H1 (cell line): Measurements from ENCODE around the gene LFNG. TPM values are rescaled to one million over a fixed set of nuclear protein-coding genes. Genes with fewer than 3 reads are reported as not detected.

Experiments
- CTCF ChIA-PET: fragments of 300-600 bp; sonication (Branson Sonifier 250); formaldehyde crosslinking; loops from one replicate; lab custom pipeline; 2021; ENCODE audit not compliant: partially characterized antibody; lab: Charles Lee
- POLR2A ChIA-PET: fragments of 300-600 bp; sonication (Branson Sonifier 250); formaldehyde crosslinking; loops from one replicate; lab custom pipeline; 2021; ENCODE audit warnings: inconsistent platforms; ENCODE audit not compliant: partially characterized antibody; lab: Charles Lee
- DNase-seq, 2 experiments: peaks; one replicate each; pipeline versions ENCODE4 v3.0.0 to v3.0.0-alpha.2; 2010 to 2022; ENCODE audit warnings: low spot score in 2 of 2, low read depth in 1 of 2, mixed read lengths in 1 of 2
- FAIRE-seq: peaks from 2 replicates; lab custom pipeline; 2011; peaks lifted over from hg19 to GRCh38; lab: Jason Lieb, UNC
- H2AFZ ChIP-seq: 2 replicates; pipeline ENCODE4 v1.8.1; 2012; ENCODE audit warnings: low read length, inconsistent platforms
- H2AK5ac ChIP-seq: 2 replicates; pipeline ENCODE4 v1.6.1; 2013; ENCODE audit warnings: low read depth, low read length
- H2BK120ac ChIP-seq: replicated peaks from 2 replicates; pipeline ENCODE3; 2013; ENCODE audit warnings: low read depth, low read length, inconsistent platforms
- H2BK12ac ChIP-seq: 2 replicates; pipeline ENCODE4 v1.6.1; 2013; ENCODE audit warnings: low read depth, low read length
- H2BK15ac ChIP-seq: 2 replicates; pipeline ENCODE4 v1.6.1; 2013; ENCODE audit warnings: low read length
- H2BK20ac ChIP-seq: 2 replicates; pipeline ENCODE4 v1.6.1; 2013; ENCODE audit warnings: low read length
- H2BK5ac ChIP-seq: 2 replicates; pipeline ENCODE4 v1.6.1; 2013; ENCODE audit warnings: low read depth, low read length
- H3K14ac ChIP-seq: 2 replicates; pipeline ENCODE4 v1.6.1; 2013; ENCODE audit warnings: inconsistent platforms; ENCODE audit not compliant: insufficient read length
- H3K18ac ChIP-seq: 2 replicates; pipeline ENCODE4 v1.6.1; 2013; ENCODE audit warnings: low read length; ENCODE audit errors: extremely low read depth
- H3K23ac ChIP-seq: 2 replicates; pipeline ENCODE4 v1.6.1; 2013; ENCODE audit warnings: inconsistent platforms; ENCODE audit not compliant: insufficient read length
- H3K23me2 ChIP-seq: 2 replicates; pipeline ENCODE4 v1.6.1; 2013; ENCODE audit warnings: low read depth, low read length
- H3K27ac ChIP-seq: 2 replicates; pipeline ENCODE4 v1.6.1; 2011; ENCODE audit warnings: low read depth, low read length, inconsistent platforms
- H3K27me3 ChIP-seq, 4 experiments: replicated peaks in 1 of 4; 1 replicate in 1 of 4; 2 replicates in 3 of 4; pipeline versions ENCODE4 v1.6.1 to v1.8.1; 2011 to 2013; ENCODE audit warnings: low read length in 3 of 4, mild to moderate bottlenecking in 3 of 4, inconsistent platforms in 2 of 4, mixed read lengths in 2 of 4, moderate library complexity in 1 of 4; ENCODE audit not compliant: control insufficient read depth in 3 of 4, insufficient read depth in 3 of 4; ENCODE audit errors: extremely low read depth in 1 of 4
- H3K36me3 ChIP-seq, 4 experiments: 2 replicates each; pipeline versions ENCODE4 v1.6.1 to v1.8.1; 2011 to 2013; ENCODE audit warnings: mild to moderate bottlenecking in 4 of 4, low read length in 3 of 4, moderate library complexity in 2 of 4, control low read depth in 1 of 4, inconsistent platforms in 1 of 4; ENCODE audit not compliant: insufficient read depth in 4 of 4, control insufficient read depth in 2 of 4
- H3K4ac ChIP-seq: replicated peaks from 2 replicates; pipeline ENCODE3; 2013; ENCODE audit warnings: low read length, low read depth, mixed read lengths, inconsistent platforms; ENCODE audit not compliant: insufficient read length
- H3K4me1 ChIP-seq, 4 experiments: replicated peaks in 1 of 4; 1 replicate in 1 of 4; 2 replicates in 3 of 4; pipeline versions ENCODE4 v1.6.1 to v1.8.1; 2011 to 2013; ENCODE audit warnings: low read length in 3 of 4, inconsistent platforms in 2 of 4, mixed read lengths in 1 of 4; ENCODE audit not compliant: insufficient read depth in 4 of 4, control insufficient read depth in 3 of 4
- H3K4me2 ChIP-seq, 2 experiments: 2 replicates each; pipeline versions ENCODE4 v1.6.1 to v1.8.1; 2011 to 2013; ENCODE audit warnings: low read depth in 2 of 2, low read length in 2 of 2, control low read depth in 1 of 2, inconsistent platforms in 1 of 2, mild to moderate bottlenecking in 1 of 2; ENCODE audit not compliant: insufficient read depth in 1 of 2
- H3K4me3 ChIP-seq, 4 experiments: fragments of 200-600, 300-600 bp in 1 of 4; sonication (generic), shearing (Covaris generic), sonication (Bioruptor Twin) in 1 of 4; 2 replicates each; pipeline versions ENCODE4 v1.5.1 to v1.8.1; 2011 to 2016; ENCODE audit warnings: low read length in 4 of 4, low read depth in 3 of 4, control low read depth in 2 of 4, inconsistent platforms in 2 of 4, mild to moderate bottlenecking in 2 of 4, mixed read lengths in 1 of 4, moderate library complexity in 1 of 4; ENCODE audit not compliant: insufficient read depth in 2 of 4; ENCODE audit errors: extremely low read depth in 1 of 4
- H3K56ac ChIP-seq: replicated peaks from 2 replicates; pipeline ENCODE3; 2013; ENCODE audit warnings: low read depth, mild to moderate bottlenecking, mixed read lengths, low read length, inconsistent platforms; ENCODE audit not compliant: insufficient read length
- H3K79me1 ChIP-seq: 2 replicates; pipeline ENCODE4 v1.6.1; 2013; ENCODE audit warnings: low read depth, low read length, control low read depth
- H3K79me2 ChIP-seq, 2 experiments: 2 replicates each; pipeline versions ENCODE4 v1.6.1 to v1.8.1; 2012 to 2013; ENCODE audit warnings: low read length in 2 of 2, mild to moderate bottlenecking in 2 of 2, inconsistent platforms in 1 of 2; ENCODE audit not compliant: insufficient read depth in 2 of 2, control insufficient read depth in 1 of 2
- H3K9ac ChIP-seq, 4 experiments: replicated peaks in 1 of 4; 1 replicate in 1 of 4; 2 replicates in 3 of 4; pipeline versions ENCODE4 v1.6.1 to v1.8.1; 2011 to 2013; ENCODE audit warnings: low read depth in 3 of 4, low read length in 3 of 4, control low read depth in 2 of 4, mild to moderate bottlenecking in 2 of 4, moderate library complexity in 2 of 4, inconsistent platforms in 1 of 4; ENCODE audit errors: extremely low read depth in 1 of 4
- H3K9me3 ChIP-seq, 2 experiments: 2 replicates each; pipeline versions ENCODE4 v1.6.1 to v1.8.1; 2012 to 2013; ENCODE audit warnings: mild to moderate bottlenecking in 2 of 2, moderate library complexity in 2 of 2, control low read depth in 1 of 2, inconsistent platforms in 1 of 2, low read depth in 1 of 2, low read length in 1 of 2, mixed read lengths in 1 of 2; ENCODE audit not compliant: insufficient read depth in 2 of 2
- H4K20me1 ChIP-seq, 2 experiments: replicated peaks in 1 of 2; 2 replicates each; pipeline versions ENCODE3 to v1.8.1; 2011 to 2013; ENCODE audit warnings: inconsistent platforms in 2 of 2, low read length in 2 of 2, mild to moderate bottlenecking in 1 of 2; ENCODE audit not compliant: insufficient read depth in 2 of 2, control insufficient read depth in 1 of 2
- H4K5ac ChIP-seq: 2 replicates; pipeline ENCODE4 v1.6.1; 2013; ENCODE audit warnings: low read length, low read depth, mixed read lengths, inconsistent platforms; ENCODE audit not compliant: insufficient read length
- H4K8ac ChIP-seq: 2 replicates; pipeline ENCODE4 v1.8.0; 2013; ENCODE audit warnings: mild to moderate bottlenecking, moderate library complexity, low read length, inconsistent platforms; ENCODE audit not compliant: insufficient read depth; ENCODE audit errors: extremely low read depth
- H4K91ac ChIP-seq: replicated peaks from 2 replicates; pipeline ENCODE3; 2013; ENCODE audit warnings: low read length, mixed read lengths, inconsistent platforms; ENCODE audit not compliant: insufficient read length
- CTBP2 ChIP-seq: IDR thresholded peaks from 2 replicates; pipeline ENCODE4 v1.7.0; 2011; ENCODE audit warnings: borderline replicate concordance, mild to moderate bottlenecking, moderate library complexity, mixed read lengths, low read length; ENCODE audit not compliant: insufficient read depth, insufficient read length
- CTCF ChIP-seq, 3 experiments: IDR thresholded peaks; 1 replicate in 2 of 3; 2 replicates in 1 of 3; pipeline versions ENCODE4 v1.5.1 to v1.6.1; 2011; ENCODE audit warnings: low read length in 3 of 3, mild to moderate bottlenecking in 3 of 3, inconsistent platforms in 2 of 3, low read depth in 1 of 3, moderate library complexity in 1 of 3; ENCODE audit not compliant: insufficient read depth in 1 of 3; ENCODE audit errors: control extremely low read depth in 1 of 3
- WGBS, 2 experiments: shearing (Covaris generic) in 1 of 2; methylation state at CpG; one replicate each; pipeline versions ENCODE4 v1.1.6 to v1.1.7; 2013 to 2015; ENCODE audit warnings: low lambda C conversion rate in 2 of 2, mixed read lengths in 2 of 2, inconsistent platforms in 1 of 2, low coverage in 1 of 2, missing lambda C conversion rate in 1 of 2; ENCODE audit not compliant: insufficient replicate concordance in 2 of 2, insufficient coverage in 1 of 2, insufficient read length in 1 of 2; ENCODE audit errors: extremely low coverage in 1 of 2, missing lambda C conversion rate in 1 of 2; 5-methylcytosine and 5-hydroxymethylcytosine counted together
- polyA plus RNA-seq, 7 experiments: library from polyadenylated mRNA; depleted of rRNA in 3 of 7; stranded (reverse) in 5 of 7; unstranded in 2 of 7; fragments of >200 nt in 5 of 7; fragments of 200-250 nt in 2 of 7; gene quantifications; 1 replicate in 5 of 7; 2 replicates in 1 of 7; 4 replicates in 1 of 7; pipeline versions ENCODE4 v1.2.1 to v1.2.3, GENCODE V29; 2011 to 2013; ENCODE audit warnings: missing spikeins in 2 of 7, mixed read lengths in 2 of 7
- total RNA-seq: library from RNA; stranded (reverse); fragmentation: NEBNext Ultra II Directional; extraction: Animal tissue kit (Norgen Biotek cat#: 25700); gene quantifications from 2 replicates; pipeline ENCODE4 v1.2.1, GENCODE V29; 2021

LFNG gene
- total and polyA plus RNA-seq, 2 of the 8 experiments (the other 6 are each of a cell fraction or from before 2014, with no cell fraction given): 31.6 to 35.6 TPM

DNA sequence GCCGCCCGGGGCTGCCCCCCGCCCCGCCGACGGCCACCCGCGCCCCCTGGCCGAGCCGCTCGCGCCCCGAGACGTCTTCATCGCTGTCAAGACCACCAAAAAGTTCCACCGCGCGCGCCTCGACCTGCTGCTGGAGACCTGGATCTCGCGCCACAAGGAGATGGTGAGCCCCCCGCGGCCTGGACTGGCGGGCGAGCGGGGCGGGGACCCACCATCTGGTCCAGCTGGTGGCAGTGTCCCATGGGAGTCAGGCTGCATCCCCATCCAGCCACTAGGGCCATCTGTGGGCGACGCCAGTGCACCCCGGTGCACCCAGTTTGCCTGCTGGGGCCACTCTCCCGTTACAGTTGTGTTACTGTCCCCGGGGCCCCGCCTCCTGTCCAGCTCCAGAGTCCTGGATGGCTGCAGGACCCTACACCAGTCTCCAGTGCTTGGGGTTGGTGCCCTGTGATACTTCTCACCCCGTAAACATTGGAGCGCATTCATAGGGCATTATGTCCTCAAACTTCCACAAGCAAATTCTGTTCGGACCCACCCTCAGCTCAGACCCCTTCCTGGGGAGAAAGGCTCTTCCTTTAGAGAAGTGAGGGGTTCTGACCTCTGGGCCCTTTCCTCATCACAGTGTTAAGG is 672 bp downstream of the LFNG start:
- Histone ChIP-seq H4K8ac (no peak overlapping the region), H4K20me1 (peaks cover 14 to 22% of the 10 kb centered on the region in 2 experiments), H3K4me3 (peak overlapping the region; percentile 56 to 73 (median 65)), H3K23me2 (peaks cover 21% of the 10 kb centered on the region), H3K4me2 (peak overlapping the region; percentile 85 to 88), H3K4me1 (peaks cover 3 to 62% (median 53%) of the 10 kb centered on the region in 4 experiments), H3K23ac (no peak overlapping the region), H4K5ac (no peak overlapping the region), H3K9ac (peak overlapping the region in 2 of 4 experiments; percentile 8 to 16; a peak in 1 of 7 replicates), H3K27ac (no peak overlapping the region), H2BK15ac (no peak overlapping the region), H4K91ac (no peak overlapping the region), H3K27me3 (peaks cover 0 to 22% (median 12%) of the 10 kb centered on the region in 4 experiments; a peak in 6 of 7 replicates), H3K14ac (no peak overlapping the region), H2BK120ac (no peak overlapping the region), H3K18ac (no peak overlapping the region), H3K56ac (no peak overlapping the region), H3K79me2 (peaks cover 0 to 20% of the 10 kb centered on the region in 2 experiments; a peak in 3 of 4 replicates), H3K79me1 (no peaks in the 10 kb centered on the region; the same call in 1 of the 2 replicates), H2BK12ac (no peak overlapping the region), H2BK5ac (no peak overlapping the region), H2AFZ (no peak overlapping the region), H2AK5ac (no peak overlapping the region), H2BK20ac (0 out of 2 replicates have a peak overlapping the region, but pooled peaks have one; percentile 61), H3K36me3 (peaks cover 0 to 2% (median under 1%) of the 10 kb centered on the region in 4 experiments; a peak in 4 of 8 replicates), H3K4ac (no peak overlapping the region), H3K9me3 (no peaks in the 10 kb centered on the region)
- ChIA-PET CTCF (interaction anchor here (0.6 to 0.9 kb wide), 2 partner anchors 42 to 203 kb away, joined by 4 read pairs; no protein-coding TSS in a partner anchor), POLR2A (interaction anchor here (0.5 to 1.4 kb wide), 4 partner anchors 19 to 91 kb away, joined by 3 to 5 read pairs (median 4); no protein-coding TSS in a partner anchor)
- FAIRE-seq: no peak
- TF ChIP-seq CTBP2: no peak
- TF ChIP-seq CTCF (IDR thresholded peaks at IDR 0.05; ENCODE audit: control extremely low read depth in 1 of 3, insufficient read depth in 1 of 3, low read depth in 1 of 3, low read length in 3 of 3): peak in 1 of 3 experiments; percentile 4; a peak in 1 of 4 replicates
- DNase-seq: no peak
- 10% methylated on average over 23 of the region's 37 CpGs; no CpG with 5 or more reads in 1 of the 2 experiments for WGBS, 2 experiments
